ENCODE data around the gene GATAD2A.

DNA sequence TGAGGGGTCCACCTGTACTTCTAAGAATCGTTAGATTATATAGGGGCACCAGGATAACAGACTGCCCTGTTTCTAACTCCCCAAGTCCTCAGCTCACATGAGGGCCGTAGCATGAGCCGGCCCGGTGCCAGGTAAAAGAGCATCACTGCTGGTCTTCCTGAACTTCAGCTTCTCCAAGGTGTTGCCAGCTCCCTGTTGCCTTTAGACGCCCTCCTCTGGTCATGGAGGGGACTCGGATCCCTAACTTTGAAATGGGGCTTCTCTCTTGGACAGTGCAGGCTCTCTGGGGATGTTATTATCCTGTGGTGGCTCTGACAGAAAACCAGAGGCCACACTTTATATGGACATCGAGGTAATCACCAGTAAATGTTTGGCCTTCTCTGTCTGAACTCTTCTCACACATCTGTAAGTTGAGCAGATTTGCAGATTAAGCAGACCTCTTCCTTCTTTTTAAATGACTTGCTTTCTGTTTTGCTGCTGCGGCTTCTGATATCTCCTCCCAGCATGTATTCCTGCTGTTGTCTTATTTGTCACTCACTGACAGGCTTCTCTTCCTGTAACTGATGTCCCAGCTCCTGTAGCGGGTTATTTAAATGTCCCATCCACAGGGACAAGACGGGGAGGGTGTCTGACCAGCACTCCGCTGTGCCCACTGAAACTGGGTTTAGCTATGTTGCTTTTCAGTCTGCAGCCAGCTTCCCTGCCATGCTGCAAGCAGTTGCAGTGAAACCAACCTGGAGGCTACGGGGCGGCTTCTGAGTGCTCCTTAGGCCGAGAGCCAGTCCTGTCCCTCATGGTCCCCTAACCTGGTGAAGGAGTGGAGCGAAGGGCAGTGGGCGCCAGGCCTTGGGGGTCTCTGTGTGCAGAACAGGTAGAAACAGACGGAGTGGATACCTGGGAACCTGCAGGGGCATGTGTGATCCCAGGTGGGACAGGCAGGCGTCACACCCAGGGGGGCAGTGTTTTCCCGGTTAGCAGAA lies 70.7 kb downstream of the GATAD2A start:
- TF ChIP-seq, protein P1, sequence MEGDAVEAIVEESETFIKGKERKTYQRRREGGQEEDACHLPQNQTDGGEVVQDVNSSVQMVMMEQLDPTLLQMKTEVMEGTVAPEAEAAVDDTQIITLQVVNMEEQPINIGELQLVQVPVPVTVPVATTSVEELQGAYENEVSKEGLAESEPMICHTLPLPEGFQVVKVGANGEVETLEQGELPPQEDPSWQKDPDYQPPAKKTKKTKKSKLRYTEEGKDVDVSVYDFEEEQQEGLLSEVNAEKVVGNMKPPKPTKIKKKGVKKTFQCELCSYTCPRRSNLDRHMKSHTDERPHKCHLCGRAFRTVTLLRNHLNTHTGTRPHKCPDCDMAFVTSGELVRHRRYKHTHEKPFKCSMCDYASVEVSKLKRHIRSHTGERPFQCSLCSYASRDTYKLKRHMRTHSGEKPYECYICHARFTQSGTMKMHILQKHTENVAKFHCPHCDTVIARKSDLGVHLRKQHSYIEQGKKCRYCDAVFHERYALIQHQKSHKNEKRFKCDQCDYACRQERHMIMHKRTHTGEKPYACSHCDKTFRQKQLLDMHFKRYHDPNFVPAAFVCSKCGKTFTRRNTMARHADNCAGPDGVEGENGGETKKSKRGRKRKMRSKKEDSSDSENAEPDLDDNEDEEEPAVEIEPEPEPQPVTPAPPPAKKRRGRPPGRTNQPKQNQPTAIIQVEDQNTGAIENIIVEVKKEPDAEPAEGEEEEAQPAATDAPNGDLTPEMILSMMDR (conservative IDR thresholded peaks at IDR 0.05 in 1 of 2, IDR thresholded peaks at IDR 0.05 in 1 of 2; ENCODE audit: low read depth in 1 of 2, low read length in 2 of 2): peak; percentile 48 to 59
- TF ChIP-seq EZH2 (IDR thresholded peaks at IDR 0.05; ENCODE audit: low read length, missing control alignments): no peak

All from fibroblast of lung (primary cell).